ENCODE results near the gene CLEC1B. TPM values are rescaled to one million over a fixed set of nuclear protein-coding genes. Genes with fewer than 3 reads are reported as not detected.
"Not testable (repeated sequence)": the region's sequence is repeated elsewhere in the genome, so short reads cannot be mapped to it uniquely, and the experiment has no call there.

CLEC1B gene
- total RNA-seq, 1 experiment from 2014 or later, result not detected

DNA sequence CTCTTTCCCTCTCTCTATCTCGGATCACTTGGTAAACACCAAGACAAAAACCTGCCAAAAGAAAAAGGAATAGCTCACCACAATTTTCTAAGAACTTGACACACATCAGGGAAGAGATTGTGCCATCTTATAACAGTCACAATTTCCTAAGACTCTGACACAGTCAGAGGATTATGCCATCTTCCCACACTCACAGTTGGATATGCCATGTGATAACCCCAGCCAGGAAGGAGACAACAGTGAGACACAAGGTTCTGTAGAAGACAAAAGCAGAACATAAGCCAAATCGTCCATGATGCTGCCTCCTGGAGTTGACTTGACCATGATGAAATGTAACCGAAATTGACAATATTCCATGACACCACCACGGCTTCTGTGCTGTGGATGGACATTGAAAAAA, 28.8 kb upstream of the CLEC1B start:
- ChIA-PET CTCF (no interaction called here), POLR2A (no interaction called here)
- Histone ChIP-seq H3K4me1 (ENCODE audit: control insufficient read depth, insufficient read depth, low read length) (no peaks in the 10 kb centered on the region), H3K27ac (ENCODE audit: low read length) (no peak overlapping the region), H3K9me3 (ENCODE audit: control insufficient read depth, insufficient read depth, low read depth, low read length) (no peaks in the 10 kb centered on the region), H3K27me3 (ENCODE audit: control insufficient read depth, insufficient read depth, low read length) (no peaks in the 10 kb centered on the region), H3K4me3 (ENCODE audit: low read depth in 2 of 2, low read length in 2 of 2) (no peak overlapping the region), H3K36me3 (ENCODE audit: control insufficient read depth, insufficient read depth, low read length) (no peaks in the 10 kb centered on the region)
- ATAC-seq (no peak), DNase-seq (ENCODE audit: low read depth, low spot score) (no peak)
- BruUV-seq (replicated peaks), result no TSS peak
- TF ChIP-seq SIN3A (IDR thresholded peaks at IDR 0.05; ENCODE audit: borderline replicate concordance, insufficient read depth, low read depth, low read length) (no peak), REST (IDR thresholded peaks at IDR 0.05; ENCODE audit: insufficient read depth in 1 of 2, low read depth in 2 of 2, low read length in 1 of 2) (no peak), POLR2AphosphoS5 (IDR thresholded peaks at IDR 0.05; ENCODE audit: low read depth, low read length) (no peak), TCF7L2 (IDR thresholded peaks at IDR 0.05; ENCODE audit: low read depth, low read length) (no peak), CTCF (IDR thresholded peaks at IDR 0.05) (no peak)
- intact Hi-C loops (cut with micrococcal nuclease; ENCODE audit: unreplicated experiment), result no loop called here
- in situ Hi-C loops (cut with HindIII; ENCODE audit: low pct_unique_long_range_greater_than_20kb, low sequenced_read_pairs), result no loop called here

DNA sequence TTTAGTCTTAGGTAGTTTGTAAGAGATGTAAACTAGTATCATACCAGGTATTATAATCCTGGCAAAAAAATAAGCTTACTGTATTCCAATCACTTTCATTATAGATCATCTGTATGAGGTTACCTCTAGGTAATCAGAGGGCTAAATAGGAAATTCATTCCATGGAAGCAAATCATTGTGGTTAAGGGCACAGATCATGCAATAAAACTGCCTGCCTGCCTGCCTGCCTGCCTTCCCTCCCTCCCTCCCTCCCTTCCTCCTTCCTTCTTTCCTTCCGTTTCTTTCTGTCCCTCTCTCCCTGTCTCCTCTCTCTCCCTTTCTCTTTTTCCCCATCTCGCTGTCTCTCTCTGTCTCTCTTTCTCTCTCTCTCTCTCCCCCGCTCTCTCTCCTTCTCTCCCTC, 28.4 kb upstream of the CLEC1B start:
- no peak overlapping the region for H3K4me3 ChIP-seq (ENCODE audit: low read depth in 2 of 2, low read length in 2 of 2)
- intact Hi-C loops (cut with micrococcal nuclease; ENCODE audit: unreplicated experiment), result no loop called here
- no peaks in the 10 kb centered on the region for H3K27me3 ChIP-seq (ENCODE audit: control insufficient read depth, insufficient read depth, low read length)
- DNase-seq (ENCODE audit: low read depth, low spot score), result no peak
- H3K9me3 ChIP-seq (ENCODE audit: control insufficient read depth, insufficient read depth, low read depth, low read length), result no peaks in the 10 kb centered on the region
- in situ Hi-C loops (cut with HindIII; ENCODE audit: low pct_unique_long_range_greater_than_20kb, low sequenced_read_pairs), result no loop called here
- TF ChIP-seq SIN3A (IDR thresholded peaks at IDR 0.05; ENCODE audit: borderline replicate concordance, insufficient read depth, low read depth, low read length) (no peak), REST (IDR thresholded peaks at IDR 0.05; ENCODE audit: insufficient read depth in 1 of 2, low read depth in 2 of 2, low read length in 1 of 2) (no peak), POLR2AphosphoS5 (IDR thresholded peaks at IDR 0.05; ENCODE audit: low read depth, low read length) (no peak), TCF7L2 (IDR thresholded peaks at IDR 0.05; ENCODE audit: low read depth, low read length) (no peak), CTCF (IDR thresholded peaks at IDR 0.05) (no peak)
- no peak for ATAC-seq
- ChIA-PET POLR2A (no interaction called here), CTCF (no interaction called here)
- H3K36me3 ChIP-seq (ENCODE audit: control insufficient read depth, insufficient read depth, low read length), result no peaks in the 10 kb centered on the region
- no TSS peak for BruUV-seq (replicated peaks)
- no peaks in the 10 kb centered on the region for H3K4me1 ChIP-seq (ENCODE audit: control insufficient read depth, insufficient read depth, low read length)
- no peak overlapping the region for H3K27ac ChIP-seq (ENCODE audit: low read length)

GRCh38 chr12:10026666-10027065, 27.7 kb upstream of the CLEC1B start:
- BruUV-seq (replicated peaks); POLR2A ChIA-PET; H3K4me3 ChIP-seq (ENCODE audit: low read depth in 2 of 2, low read length in 2 of 2); H3K9me3 ChIP-seq (ENCODE audit: control insufficient read depth, insufficient read depth, low read depth, low read length); H3K27me3 ChIP-seq (ENCODE audit: control insufficient read depth, insufficient read depth, low read length); ATAC-seq; in situ Hi-C loops (cut with HindIII; ENCODE audit: low pct_unique_long_range_greater_than_20kb, low sequenced_read_pairs); intact Hi-C loops (cut with micrococcal nuclease; ENCODE audit: unreplicated experiment); H3K27ac ChIP-seq (ENCODE audit: low read length); H3K4me1 ChIP-seq (ENCODE audit: control insufficient read depth, insufficient read depth, low read length); DNase-seq (ENCODE audit: low read depth, low spot score); H3K36me3 ChIP-seq (ENCODE audit: control insufficient read depth, insufficient read depth, low read length); CTCF ChIA-PET: not testable (repeated sequence)
